MCF 10A (cell line): ENCODE measurements around the gene WAS. TPM values are rescaled to one million over a fixed set of nuclear protein-coding genes. Genes with fewer than 3 reads are reported as not detected.
"Not testable (repeated sequence)": the region's sequence is repeated elsewhere in the genome, so short reads cannot be mapped to it uniquely, and the experiment has no call there.

Experiments
- BruUV-seq: library from RNA; stranded (reverse); fragments of 400-500 nt; replicated peaks from 2 replicates; lab custom pipeline; 2021; lab: Mats Ljungman, UMichigan
- CTCF ChIA-PET: fragments of 300-600 bp; sonication (Branson Sonifier 250); formaldehyde crosslinking; extraction: SDS; loops from one replicate; lab custom pipeline; 2021; ENCODE audit warnings: antibody characterized with exemption, inconsistent platforms; lab: Yijun Ruan, JAX
- POLR2A ChIA-PET: fragments of 300-600, 350-650 bp; sonication (Branson Sonifier 250); formaldehyde crosslinking; extraction: SDS; loops from one replicate; lab custom pipeline; 2020; ENCODE audit warnings: antibody characterized with exemption, inconsistent platforms; lab: Yijun Ruan, JAX
- DNase-seq: peaks from one replicate; pipeline ENCODE4 v3.0.0-alpha.2; 2018; ENCODE audit not compliant: unreplicated experiment
- H3K27ac Mint-ChIP-seq: one replicate; pipeline ENCODE4 v1.8.0; 2022; ENCODE audit warnings: mild to moderate bottlenecking, low read depth, mixed read lengths; ENCODE audit not compliant: unreplicated experiment
- H3K27me3 Mint-ChIP-seq: one replicate; pipeline ENCODE4 v1.8.0; 2022; ENCODE audit warnings: mixed read lengths; ENCODE audit not compliant: insufficient read depth, unreplicated experiment
- H3K36me3 Mint-ChIP-seq: one replicate; pipeline ENCODE4 v1.8.0; 2022; ENCODE audit warnings: mild to moderate bottlenecking, moderate library complexity, mixed read lengths; ENCODE audit not compliant: insufficient read depth, unreplicated experiment
- H3K4me1 Mint-ChIP-seq: one replicate; pipeline ENCODE4 v1.8.0; 2022; ENCODE audit warnings: mixed read lengths; ENCODE audit not compliant: insufficient read depth, unreplicated experiment
- H3K4me3 Mint-ChIP-seq: one replicate; pipeline ENCODE4 v1.8.0; 2022; ENCODE audit warnings: mild to moderate bottlenecking, moderate library complexity, mixed read lengths; ENCODE audit not compliant: unreplicated experiment
- H3K9me3 Mint-ChIP-seq: one replicate; pipeline ENCODE4 v1.8.0; 2022; ENCODE audit warnings: mixed read lengths; ENCODE audit not compliant: unreplicated experiment
- intact Hi-C: fragments of 100-400 bp; cut with micrococcal nuclease; formaldehyde crosslinking; loops from 2 replicates; pipeline ENCODE4 v1.14.1; 2022
- total RNA-seq: library from RNA; stranded (reverse); gene quantifications from 2 replicates; pipeline ENCODE4 v1.2.3, GENCODE V29; 2022
- TF ChIP-seq, protein P1 (sequence below): fragments of 200-600 bp; IDR thresholded peaks from one replicate; pipeline ENCODE4 v1.8.0; 2022; ENCODE audit warnings: antibody characterized with exemption, mild to moderate bottlenecking; ENCODE audit not compliant: unreplicated experiment

WAS gene
- total RNA-seq, 1 experiment from 2014 or later: 0.37 TPM

DNA sequence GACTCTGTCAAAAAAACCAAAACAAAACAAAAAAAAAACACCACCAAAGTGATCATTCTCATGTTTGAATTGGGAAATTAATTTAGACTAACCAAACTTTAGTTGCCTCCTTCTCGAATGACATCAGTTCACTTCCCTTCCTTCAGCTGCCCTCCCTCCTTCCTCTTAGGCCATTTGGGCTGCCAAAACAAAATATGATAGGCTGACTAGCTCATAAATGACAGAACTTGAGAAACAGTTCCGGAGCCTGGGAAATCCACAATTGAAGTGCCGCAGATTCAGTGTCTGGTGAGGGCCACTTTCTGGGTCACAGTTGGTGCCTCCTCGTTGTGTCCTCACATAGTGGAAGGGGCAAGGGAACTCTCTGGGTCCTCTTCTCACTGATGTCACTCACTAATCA, 16.1 kb upstream of the WAS start:
- no peaks in the 10 kb centered on the region for H3K9me3 Mint-ChIP-seq
- H3K4me1 Mint-ChIP-seq: no peaks in the 10 kb centered on the region
- H3K27ac Mint-ChIP-seq: no peak overlapping the region
- BruUV-seq: no TSS peak
- H3K4me3 Mint-ChIP-seq: no peak overlapping the region
- peaks cover 4% of the 10 kb centered on the region for H3K36me3 Mint-ChIP-seq
- TF ChIP-seq, protein P1, sequence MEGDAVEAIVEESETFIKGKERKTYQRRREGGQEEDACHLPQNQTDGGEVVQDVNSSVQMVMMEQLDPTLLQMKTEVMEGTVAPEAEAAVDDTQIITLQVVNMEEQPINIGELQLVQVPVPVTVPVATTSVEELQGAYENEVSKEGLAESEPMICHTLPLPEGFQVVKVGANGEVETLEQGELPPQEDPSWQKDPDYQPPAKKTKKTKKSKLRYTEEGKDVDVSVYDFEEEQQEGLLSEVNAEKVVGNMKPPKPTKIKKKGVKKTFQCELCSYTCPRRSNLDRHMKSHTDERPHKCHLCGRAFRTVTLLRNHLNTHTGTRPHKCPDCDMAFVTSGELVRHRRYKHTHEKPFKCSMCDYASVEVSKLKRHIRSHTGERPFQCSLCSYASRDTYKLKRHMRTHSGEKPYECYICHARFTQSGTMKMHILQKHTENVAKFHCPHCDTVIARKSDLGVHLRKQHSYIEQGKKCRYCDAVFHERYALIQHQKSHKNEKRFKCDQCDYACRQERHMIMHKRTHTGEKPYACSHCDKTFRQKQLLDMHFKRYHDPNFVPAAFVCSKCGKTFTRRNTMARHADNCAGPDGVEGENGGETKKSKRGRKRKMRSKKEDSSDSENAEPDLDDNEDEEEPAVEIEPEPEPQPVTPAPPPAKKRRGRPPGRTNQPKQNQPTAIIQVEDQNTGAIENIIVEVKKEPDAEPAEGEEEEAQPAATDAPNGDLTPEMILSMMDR: no peak
- ChIA-PET CTCF (interaction anchor here (0.6 kb wide), 1 partner anchor 133 kb away, joined by 4 read pairs; no protein-coding TSS in a partner anchor), POLR2A (no interaction called here)
- no peak for DNase-seq
- intact Hi-C loops: no loop called here
- no peaks in the 10 kb centered on the region for H3K27me3 Mint-ChIP-seq

DNA sequence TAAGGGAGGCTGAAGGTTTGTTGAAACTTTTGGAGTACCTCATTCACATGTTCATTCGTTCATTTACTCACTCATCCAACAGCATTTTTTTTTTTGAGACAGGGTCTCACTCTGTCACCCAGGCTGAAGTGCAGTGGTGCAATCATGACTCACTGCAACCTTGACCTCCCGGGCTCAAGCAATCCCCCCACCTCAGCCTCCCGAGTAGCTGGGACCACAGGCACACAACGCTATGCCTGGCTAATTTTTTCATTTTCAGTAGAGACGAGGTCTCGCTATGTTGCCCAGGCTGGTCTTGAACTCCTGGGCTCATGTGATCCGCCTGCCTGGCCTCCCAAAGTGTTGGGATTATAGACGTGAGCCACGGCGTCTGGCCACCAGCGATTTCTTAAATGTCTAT, 15.4 kb upstream of the WAS start:
- H3K9me3 Mint-ChIP-seq, DNase-seq, H3K27me3 Mint-ChIP-seq, intact Hi-C loops, BruUV-seq, CTCF ChIA-PET, H3K27ac Mint-ChIP-seq, H3K36me3 Mint-ChIP-seq, H3K4me1 Mint-ChIP-seq, H3K4me3 Mint-ChIP-seq, POLR2A ChIA-PET: not testable (repeated sequence)

DNA sequence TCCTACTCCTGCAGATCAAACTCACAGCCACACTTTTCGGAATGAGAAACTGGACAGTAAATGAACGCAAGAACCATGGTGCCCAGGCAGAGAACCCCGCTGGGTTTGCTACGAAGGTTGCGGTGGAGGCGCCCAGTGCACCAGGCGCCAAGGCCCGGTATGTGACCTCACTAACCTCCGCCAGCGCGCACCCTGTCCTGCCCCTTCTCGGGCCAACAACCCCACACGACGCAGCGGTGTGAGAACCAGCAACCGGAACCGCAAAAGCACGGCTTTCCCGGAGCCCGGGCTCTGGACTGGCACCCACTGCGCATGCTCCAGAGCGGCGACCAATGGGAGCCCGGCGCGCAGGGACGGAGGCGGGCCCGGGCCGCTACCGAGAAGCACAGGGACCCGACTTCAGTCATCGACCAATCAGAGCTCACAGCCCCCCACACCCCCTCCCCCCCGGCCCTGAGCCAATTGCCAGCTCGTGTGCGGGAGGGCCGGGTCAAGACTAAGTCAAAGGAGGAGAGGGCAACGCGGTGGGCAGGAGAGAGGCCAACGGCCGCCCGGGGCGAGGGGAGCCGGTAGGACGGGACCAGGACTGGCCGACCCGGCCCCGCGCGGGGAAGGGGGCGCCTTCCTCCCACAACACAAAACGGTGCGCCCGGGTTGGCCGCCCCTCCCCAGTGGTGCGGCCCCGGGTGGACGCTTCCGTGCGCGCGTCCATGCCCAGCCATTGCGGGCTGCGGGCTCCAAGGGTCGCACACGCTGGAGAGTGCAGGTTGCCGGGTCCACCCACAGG, 7.3 kb upstream of the WAS start:
- H3K36me3 Mint-ChIP-seq: no peaks in the 10 kb centered on the region
- peak; percentile 85 for DNase-seq
- peak overlapping the region; percentile 79 for H3K4me3 Mint-ChIP-seq
- POLR2A ChIA-PET: interaction anchor here (0.6 to 1.4 kb wide), 4 partner anchors 20 to 221 kb away, joined by 3 to 5 read pairs (median 4); partner anchors contain the start of genes PQBP1, SUV39H1 and TIMM17B
- H3K4me1 Mint-ChIP-seq: peaks cover 6% of the 10 kb centered on the region
- BruUV-seq: no TSS peak
- TF ChIP-seq, protein P1: no peak
- intact Hi-C loops: no loop called here
- no peaks in the 10 kb centered on the region for H3K9me3 Mint-ChIP-seq
- CTCF ChIA-PET: interaction anchor here (0.6 kb wide), 1 partner anchor 1366 kb away, joined by 3 read pairs; no protein-coding TSS in a partner anchor
- no peak overlapping the region for H3K27ac Mint-ChIP-seq
- H3K27me3 Mint-ChIP-seq: no peaks in the 10 kb centered on the region

DNA sequence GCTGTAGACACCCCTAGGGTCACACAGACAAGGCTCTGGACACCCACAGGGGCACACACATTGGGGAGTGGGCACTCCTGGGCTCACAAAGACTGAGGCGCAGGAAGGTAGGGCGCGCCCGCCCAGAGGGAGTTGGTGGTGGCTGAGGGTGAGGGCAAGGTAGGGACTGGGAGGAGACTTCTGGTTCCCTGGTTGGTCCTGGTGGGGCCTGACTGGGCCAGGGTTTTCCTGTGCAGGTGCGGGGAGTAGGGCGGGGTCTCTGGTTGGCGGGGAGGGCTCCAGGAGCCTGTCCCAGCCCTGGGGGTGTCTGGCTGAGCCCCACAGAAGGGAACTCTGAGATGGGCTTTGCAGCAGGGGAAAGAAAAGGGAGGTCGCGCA, 6.7 kb upstream of the WAS start:
- Mint-ChIP-seq H3K27ac (no peak overlapping the region), H3K27me3 (no peaks in the 10 kb centered on the region), H3K4me3 (peak overlapping the region; percentile 79), H3K36me3 (no peaks in the 10 kb centered on the region), H3K4me1 (peaks cover 6% of the 10 kb centered on the region), H3K9me3 (no peaks in the 10 kb centered on the region)
- DNase-seq: no peak
- POLR2A ChIA-PET: interaction anchor here (0.6 to 1.4 kb wide), 4 partner anchors 19 to 221 kb away, joined by 3 to 5 read pairs (median 4); partner anchors contain the start of genes PQBP1, SUV39H1 and TIMM17B
- no TSS peak for BruUV-seq
- TF ChIP-seq, protein P1: no peak
- intact Hi-C loops: no loop called here
- CTCF ChIA-PET: interaction anchor here (0.6 kb wide), 1 partner anchor 1367 kb away, joined by 3 read pairs; no protein-coding TSS in a partner anchor
